HepG2 (cell line): ENCODE data around the gene KRTAP10-2. TPM values are rescaled to one million over a fixed set of nuclear protein-coding genes. Genes with fewer than 3 reads are reported as not detected.

ENCODE experiments used
- ATAC-seq: fragments of 200-7000 bp; cut with Tn5 transposase; 3 replicates; pipeline ENCODE4 v1.9.1; 2020; ENCODE audit warnings: mild to moderate bottlenecking, moderate library complexity
- BruUV-seq: library from RNA; stranded (reverse); fragments of 400-500 nt; replicated peaks from 2 replicates; lab custom pipeline; 2021; lab: Mats Ljungman, UMichigan
- CTCF ChIA-PET: fragments of 300-600 bp; formaldehyde crosslinking; extraction: SDS; loops from one replicate; lab custom pipeline; 2021; ENCODE audit warnings: low total read pairs, inconsistent platforms, low intra/inter-chr PET ratio; lab: Yijun Ruan, JAX
- POLR2A ChIA-PET: fragments of 350-600 bp; sonication (Branson Sonifier 250); formaldehyde crosslinking; loops from one replicate; lab custom pipeline; 2020; ENCODE audit warnings: antibody characterized with exemption, inconsistent platforms; lab: Yijun Ruan, JAX
- DNase-seq: peaks from one replicate; pipeline ENCODE4 v3.0.0-alpha.2; 2015; ENCODE audit warnings: low spot score
- FAIRE-seq: peaks from 3 replicates; lab custom pipeline; 2011; peaks lifted over from hg19 to GRCh38; lab: Jason Lieb, UNC
- H2AFZ ChIP-seq: one replicate; pipeline ENCODE4 v1.6.1; 2011; ENCODE audit warnings: low read length, inconsistent platforms
- H3K27ac ChIP-seq: fragments of 300-600 bp; 3 replicates; pipeline ENCODE4 v1.8.0; 2011; ENCODE audit warnings: mixed run types, mild to moderate bottlenecking, mixed read lengths, low read length, inconsistent platforms; ENCODE audit not compliant: insufficient read depth; ENCODE audit errors: extremely low read length
- H3K27me3 ChIP-seq, 2 experiments: fragments of 200-600 bp in 1 of 2; 2 replicates in 1 of 2; 3 replicates in 1 of 2; pipeline versions ENCODE4 v1.6.0 to v1.8.0; 2011; ENCODE audit warnings: low read length in 2 of 2, mild to moderate bottlenecking in 2 of 2, moderate library complexity in 2 of 2, inconsistent platforms in 1 of 2; ENCODE audit not compliant: insufficient read depth in 2 of 2, control insufficient read depth in 1 of 2
- H3K36me3 ChIP-seq, 2 experiments: fragments of 200-600 bp in 1 of 2; replicated peaks in 1 of 2; 2 replicates in 1 of 2; 3 replicates in 1 of 2; pipeline versions ENCODE4 v1.5.1 to v1.8.0; 2011; ENCODE audit warnings: low read length in 2 of 2, inconsistent platforms in 1 of 2; ENCODE audit not compliant: insufficient read depth in 2 of 2, control insufficient read depth in 1 of 2
- H3K4me1 ChIP-seq: 2 replicates; pipeline ENCODE4 v1.5.1; 2012; ENCODE audit warnings: low read length, inconsistent platforms; ENCODE audit not compliant: insufficient read depth
- H3K4me2 ChIP-seq: 2 replicates; pipeline ENCODE4 v1.6.0; 2011; ENCODE audit warnings: low read depth, low read length, inconsistent platforms
- H3K4me3 ChIP-seq, 3 experiments: fragments of 200-600 bp in 1 of 3; sonication (generic), shearing (Covaris generic) in 1 of 3; replicated peaks in 1 of 3; 2 replicates each; pipeline ENCODE4 v1.5.1; 2011 to 2016; ENCODE audit warnings: low read length in 3 of 3, inconsistent platforms in 2 of 3, low read depth in 2 of 3, mild to moderate bottlenecking in 2 of 3, control low read depth in 1 of 3, mixed read lengths in 1 of 3; ENCODE audit not compliant: insufficient read depth in 1 of 3
- H3K79me2 ChIP-seq: one replicate; pipeline ENCODE4 v1.6.1; 2011; ENCODE audit warnings: low read length, inconsistent platforms; ENCODE audit not compliant: insufficient read depth
- H3K9ac ChIP-seq: 2 replicates; pipeline ENCODE4 v1.6.0; 2011; ENCODE audit warnings: mild to moderate bottlenecking, low read depth, low read length, inconsistent platforms; ENCODE audit not compliant: insufficient read depth
- H3K9me3 ChIP-seq: 2 replicates; pipeline ENCODE4 v1.5.1; 2012; ENCODE audit warnings: mild to moderate bottlenecking, low read length
- H4K20me1 ChIP-seq: 2 replicates; pipeline ENCODE4 v1.6.0; 2011; ENCODE audit warnings: inconsistent platforms, mild to moderate bottlenecking, low read length, moderate library complexity; ENCODE audit not compliant: insufficient read depth
- TEAD2 ChIP-seq: sonication (generic); formaldehyde crosslinking; IDR thresholded peaks from 2 replicates; pipeline ENCODE4 v1.9.0; 2021; ENCODE audit warnings: missing genetic modification reagents
- YY1 ChIP-seq: IDR thresholded peaks from 2 replicates; pipeline ENCODE4 v1.6.1; 2011; ENCODE audit warnings: low read length, low read depth, moderate library complexity, mild to moderate bottlenecking; ENCODE audit not compliant: insufficient read depth, insufficient replicate concordance
- ZNF232 ChIP-seq: sonication (generic); formaldehyde crosslinking; IDR thresholded peaks from 2 replicates; pipeline ENCODE4 v1.4.0; 2020; ENCODE audit warnings: missing genetic modification reagents, borderline replicate concordance
- ZNF383 ChIP-seq: sonication (generic); formaldehyde crosslinking; IDR thresholded peaks from 2 replicates; pipeline ENCODE4 v1.4.0; 2020; ENCODE audit warnings: missing genetic modification reagents, mild to moderate bottlenecking, borderline replicate concordance
- WGBS: methylation state at CpG from one replicate; pipeline ENCODE4 v1.1.6; 2017; ENCODE audit warnings: low lambda C conversion rate; 5-methylcytosine and 5-hydroxymethylcytosine counted together
- in situ Hi-C: cut with HindIII; loops from 2 replicates; pipeline ENCODE4 v1.10.0; 2017; ENCODE audit warnings: low pct_unique_long_range_greater_than_20kb; ENCODE audit not compliant: extremely low pct_ligation_motif_present
- intact Hi-C: fragments of 100-400 bp; cut with micrococcal nuclease; formaldehyde crosslinking; loops from one replicate; pipeline ENCODE4 v1.10.0; 2022; ENCODE audit not compliant: unreplicated experiment
- polyA plus RNA-seq, 8 experiments: library from polyadenylated mRNA; depleted of rRNA in 3 of 8; stranded (reverse) in 7 of 8; unstranded in 1 of 8; fragments of >200 nt; fragmentation: Illumina TruSeq in 4 of 8; extraction: Trizol in 4 of 8; gene quantifications; 2 replicates each; pipeline versions ENCODE4 v1.2.1 to v1.2.3, GENCODE V29; 2011 to 2016; ENCODE audit warnings: low read depth in 4 of 8, missing spikeins in 1 of 8, mixed read lengths in 1 of 8; ENCODE audit not compliant: insufficient read depth in 1 of 8
- total RNA-seq, 5 experiments: library from RNA; depleted of rRNA; stranded (reverse); fragments of >200 nt; fragmentation: Illumina TruSeq; extraction: Trizol; gene quantifications; 2 replicates each; pipeline ENCODE4 v1.2.3, GENCODE V29; 2016; ENCODE audit warnings: low read depth in 1 of 5
- TF ChIP-seq, protein P1 (sequence below): sonication (generic); formaldehyde crosslinking; IDR thresholded peaks from 2 replicates; pipeline ENCODE4 v1.5.0; 2020; ENCODE audit warnings: mild to moderate bottlenecking, missing genetic modification reagents, borderline replicate concordance
- TF ChIP-seq, protein P2 (sequence below): sonication (generic); formaldehyde crosslinking; IDR thresholded peaks from 2 replicates; pipeline ENCODE4 v1.5.1; 2020; ENCODE audit warnings: mild to moderate bottlenecking, missing genetic modification reagents
- TF ChIP-seq, protein P3 (sequence below): sonication (generic); formaldehyde crosslinking; IDR thresholded peaks from 2 replicates; pipeline ENCODE4 v1.9.0; 2021; ENCODE audit warnings: missing genetic modification reagents, borderline replicate concordance

Gene KRTAP10-2
- total and polyA plus RNA-seq, 2 of the 13 experiments (the other 11 are each of a cell fraction or from before 2014, with no cell fraction given): not detected

DNA sequence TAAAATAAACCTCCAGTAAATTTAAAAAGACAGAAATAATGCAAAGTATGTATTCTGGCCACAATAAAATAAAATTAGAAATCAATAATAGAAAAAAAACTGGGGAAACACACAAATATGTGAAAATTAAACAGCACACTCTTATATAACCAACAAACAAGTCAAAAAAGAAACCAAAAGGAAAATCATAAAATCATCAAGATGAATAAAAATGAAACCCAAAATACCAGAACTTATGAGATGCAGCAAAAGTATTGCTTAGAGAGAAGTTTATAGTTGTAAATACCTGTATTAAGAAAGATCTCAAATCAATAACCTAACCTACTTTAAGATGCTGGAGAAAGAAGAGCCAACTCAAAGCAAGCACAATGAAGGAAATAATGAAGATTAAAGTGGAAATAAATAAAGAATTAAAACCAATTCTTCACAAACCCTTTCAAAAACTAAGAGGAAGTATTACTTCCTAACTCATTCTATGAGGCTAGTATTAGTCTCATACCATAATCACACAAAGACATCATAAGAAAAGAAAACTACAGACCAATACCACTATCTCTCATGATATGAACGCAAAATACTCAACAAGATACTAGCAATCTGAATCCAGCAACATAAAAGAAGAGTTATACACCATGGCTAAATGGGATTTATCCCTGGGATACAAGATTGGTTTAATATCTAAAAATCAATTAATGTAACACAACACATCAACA is 13.7 kb upstream of the KRTAP10-2 start:
- no peaks in the 10 kb centered on the region; a peak in 1 of 5 replicates for H3K27me3 ChIP-seq
- FAIRE-seq (no peak), ATAC-seq (no peak), DNase-seq (no peak)
- no peak overlapping the region for H3K4me2 ChIP-seq
- no peak overlapping the region for H3K4me3 ChIP-seq
- H3K9ac ChIP-seq: no peak overlapping the region
- H4K20me1 ChIP-seq: no peaks in the 10 kb centered on the region
- H3K79me2 ChIP-seq: no peaks in the 10 kb centered on the region
- no peak overlapping the region for H2AFZ ChIP-seq
- no peak overlapping the region for H3K27ac ChIP-seq
- intact Hi-C loops (no loop called here), in situ Hi-C loops (no loop called here)
- WGBS: 0% methylated on average over 1 of the region's 1 CpG
- ChIA-PET CTCF (no interaction called here), POLR2A (no interaction called here)
- H3K4me1 ChIP-seq: no peaks in the 10 kb centered on the region
- BruUV-seq: no TSS peak
- H3K36me3 ChIP-seq: no peaks in the 10 kb centered on the region
- H3K9me3 ChIP-seq: no peaks in the 10 kb centered on the region
- no peak for TF ChIP-seq ZNF232 (CRISPR knock-in tag)
- TF ChIP-seq TEAD2 (CRISPR knock-in tag): no peak
- TF ChIP-seq, protein P1, sequence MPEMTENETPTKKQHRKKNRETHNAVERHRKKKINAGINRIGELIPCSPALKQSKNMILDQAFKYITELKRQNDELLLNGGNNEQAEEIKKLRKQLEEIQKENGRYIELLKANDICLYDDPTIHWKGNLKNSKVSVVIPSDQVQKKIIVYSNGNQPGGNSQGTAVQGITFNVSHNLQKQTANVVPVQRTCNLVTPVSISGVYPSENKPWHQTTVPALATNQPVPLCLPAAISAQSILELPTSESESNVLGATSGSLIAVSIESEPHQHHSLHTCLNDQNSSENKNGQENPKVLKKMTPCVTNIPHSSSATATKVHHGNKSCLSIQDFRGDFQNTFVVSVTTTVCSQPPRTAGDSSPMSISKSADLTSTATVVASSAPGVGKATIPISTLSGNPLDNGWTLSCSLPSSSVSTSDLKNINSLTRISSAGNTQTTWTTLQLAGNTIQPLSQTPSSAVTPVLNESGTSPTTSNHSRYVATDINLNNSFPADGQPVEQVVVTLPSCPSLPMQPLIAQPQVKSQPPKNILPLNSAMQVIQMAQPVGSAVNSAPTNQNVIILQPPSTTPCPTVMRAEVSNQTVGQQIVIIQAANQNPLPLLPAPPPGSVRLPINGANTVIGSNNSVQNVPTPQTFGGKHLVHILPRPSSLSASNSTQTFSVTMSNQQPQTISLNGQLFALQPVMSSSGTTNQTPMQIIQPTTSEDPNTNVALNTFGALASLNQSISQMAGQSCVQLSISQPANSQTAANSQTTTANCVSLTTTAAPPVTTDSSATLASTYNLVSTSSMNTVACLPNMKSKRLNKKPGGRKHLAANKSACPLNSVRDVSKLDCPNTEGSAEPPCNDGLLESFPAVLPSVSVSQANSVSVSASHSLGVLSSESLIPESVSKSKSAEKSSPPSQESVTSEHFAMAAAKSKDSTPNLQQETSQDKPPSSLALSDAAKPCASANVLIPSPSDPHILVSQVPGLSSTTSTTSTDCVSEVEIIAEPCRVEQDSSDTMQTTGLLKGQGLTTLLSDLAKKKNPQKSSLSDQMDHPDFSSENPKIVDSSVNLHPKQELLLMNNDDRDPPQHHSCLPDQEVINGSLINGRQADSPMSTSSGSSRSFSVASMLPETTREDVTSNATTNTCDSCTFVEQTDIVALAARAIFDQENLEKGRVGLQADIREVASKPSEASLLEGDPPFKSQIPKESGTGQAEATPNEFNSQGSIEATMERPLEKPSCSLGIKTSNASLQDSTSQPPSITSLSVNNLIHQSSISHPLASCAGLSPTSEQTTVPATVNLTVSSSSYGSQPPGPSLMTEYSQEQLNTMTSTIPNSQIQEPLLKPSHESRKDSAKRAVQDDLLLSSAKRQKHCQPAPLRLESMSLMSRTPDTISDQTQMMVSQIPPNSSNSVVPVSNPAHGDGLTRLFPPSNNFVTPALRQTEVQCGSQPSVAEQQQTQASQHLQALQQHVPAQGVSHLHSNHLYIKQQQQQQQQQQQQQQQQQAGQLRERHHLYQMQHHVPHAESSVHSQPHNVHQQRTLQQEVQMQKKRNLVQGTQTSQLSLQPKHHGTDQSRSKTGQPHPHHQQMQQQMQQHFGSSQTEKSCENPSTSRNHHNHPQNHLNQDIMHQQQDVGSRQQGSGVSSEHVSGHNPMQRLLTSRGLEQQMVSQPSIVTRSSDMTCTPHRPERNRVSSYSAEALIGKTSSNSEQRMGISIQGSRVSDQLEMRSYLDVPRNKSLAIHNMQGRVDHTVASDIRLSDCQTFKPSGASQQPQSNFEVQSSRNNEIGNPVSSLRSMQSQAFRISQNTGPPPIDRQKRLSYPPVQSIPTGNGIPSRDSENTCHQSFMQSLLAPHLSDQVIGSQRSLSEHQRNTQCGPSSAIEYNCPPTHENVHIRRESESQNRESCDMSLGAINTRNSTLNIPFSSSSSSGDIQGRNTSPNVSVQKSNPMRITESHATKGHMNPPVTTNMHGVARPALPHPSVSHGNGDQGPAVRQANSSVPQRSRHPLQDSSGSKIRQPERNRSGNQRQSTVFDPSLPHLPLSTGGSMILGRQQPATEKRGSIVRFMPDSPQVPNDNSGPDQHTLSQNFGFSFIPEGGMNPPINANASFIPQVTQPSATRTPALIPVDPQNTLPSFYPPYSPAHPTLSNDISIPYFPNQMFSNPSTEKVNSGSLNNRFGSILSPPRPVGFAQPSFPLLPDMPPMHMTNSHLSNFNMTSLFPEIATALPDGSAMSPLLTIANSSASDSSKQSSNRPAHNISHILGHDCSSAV: no peak
- TF ChIP-seq ZNF383: no peak
- TF ChIP-seq, protein P2, sequence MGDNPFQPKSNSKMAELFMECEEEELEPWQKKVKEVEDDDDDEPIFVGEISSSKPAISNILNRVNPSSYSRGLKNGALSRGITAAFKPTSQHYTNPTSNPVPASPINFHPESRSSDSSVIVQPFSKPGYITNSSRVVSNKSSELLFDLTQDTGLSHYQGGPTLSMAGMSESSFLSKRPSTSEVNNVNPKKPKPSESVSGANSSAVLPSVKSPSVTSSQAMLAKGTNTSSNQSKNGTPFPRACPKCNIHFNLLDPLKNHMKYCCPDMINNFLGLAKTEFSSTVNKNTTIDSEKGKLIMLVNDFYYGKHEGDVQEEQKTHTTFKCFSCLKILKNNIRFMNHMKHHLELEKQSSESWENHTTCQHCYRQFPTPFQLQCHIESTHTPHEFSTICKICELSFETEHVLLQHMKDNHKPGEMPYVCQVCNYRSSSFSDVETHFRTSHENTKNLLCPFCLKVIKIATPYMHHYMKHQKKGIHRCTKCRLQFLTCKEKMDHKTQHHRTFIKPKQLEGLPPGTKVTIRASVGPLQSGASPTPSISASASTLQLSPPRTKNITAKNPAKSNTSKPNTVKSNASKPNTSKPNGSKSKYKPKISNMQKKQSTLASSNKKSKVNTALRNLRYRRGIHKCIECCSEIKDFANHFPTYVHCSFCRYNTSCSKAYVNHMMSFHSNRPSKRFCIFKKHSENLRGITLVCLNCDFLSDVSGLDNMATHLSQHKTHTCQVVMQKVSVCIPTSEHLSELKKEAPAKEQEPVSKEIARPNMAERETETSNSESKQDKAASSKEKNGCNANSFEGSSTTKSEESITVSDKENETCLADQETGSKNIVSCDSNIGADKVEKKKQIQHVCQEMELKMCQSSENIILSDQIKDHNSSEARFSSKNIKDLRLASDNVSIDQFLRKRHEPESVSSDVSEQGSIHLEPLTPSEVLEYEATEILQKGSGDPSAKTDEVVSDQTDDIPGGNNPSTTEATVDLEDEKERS: no peak
- TF ChIP-seq, protein P3, sequence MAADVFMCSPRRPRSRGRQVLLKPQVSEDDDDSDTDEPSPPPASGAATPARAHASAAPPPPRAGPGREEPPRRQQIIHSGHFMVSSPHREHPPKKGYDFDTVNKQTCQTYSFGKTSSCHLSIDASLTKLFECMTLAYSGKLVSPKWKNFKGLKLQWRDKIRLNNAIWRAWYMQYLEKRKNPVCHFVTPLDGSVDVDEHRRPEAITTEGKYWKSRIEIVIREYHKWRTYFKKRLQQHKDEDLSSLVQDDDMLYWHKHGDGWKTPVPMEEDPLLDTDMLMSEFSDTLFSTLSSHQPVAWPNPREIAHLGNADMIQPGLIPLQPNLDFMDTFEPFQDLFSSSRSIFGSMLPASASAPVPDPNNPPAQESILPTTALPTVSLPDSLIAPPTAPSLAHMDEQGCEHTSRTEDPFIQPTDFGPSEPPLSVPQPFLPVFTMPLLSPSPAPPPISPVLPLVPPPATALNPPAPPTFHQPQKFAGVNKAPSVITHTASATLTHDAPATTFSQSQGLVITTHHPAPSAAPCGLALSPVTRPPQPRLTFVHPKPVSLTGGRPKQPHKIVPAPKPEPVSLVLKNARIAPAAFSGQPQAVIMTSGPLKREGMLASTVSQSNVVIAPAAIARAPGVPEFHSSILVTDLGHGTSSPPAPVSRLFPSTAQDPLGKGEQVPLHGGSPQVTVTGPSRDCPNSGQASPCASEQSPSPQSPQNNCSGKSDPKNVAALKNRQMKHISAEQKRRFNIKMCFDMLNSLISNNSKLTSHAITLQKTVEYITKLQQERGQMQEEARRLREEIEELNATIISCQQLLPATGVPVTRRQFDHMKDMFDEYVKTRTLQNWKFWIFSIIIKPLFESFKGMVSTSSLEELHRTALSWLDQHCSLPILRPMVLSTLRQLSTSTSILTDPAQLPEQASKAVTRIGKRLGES (CRISPR knock-in tag): no peak
- no peak for TF ChIP-seq YY1
